NCI-H2196 (cell line): ENCODE data around the gene MBD5.

ENCODE experiments used
- DNase-seq: peaks from one replicate; lab custom pipeline; 2025; ENCODE audit not compliant: unreplicated experiment; lab: John Stamatoyannopoulos, UW

The MBD5 gene

GRCh38 chr2:148451046-148451445, 430.2 kb downstream of the MBD5 start:
- no peak for DNase-seq

- DNase-seq, result no peak
These were observed 434.9 kb downstream of the MBD5 start for GRCh38 chr2:148455791-148456190.

GRCh38 chr2:148458171-148458570, 437.3 kb downstream of the MBD5 start:
- DNase-seq, result no peak

GRCh38 chr2:148459377-148459778, 438.5 kb downstream of the MBD5 start:
- DNase-seq, result no peak

GRCh38 chr2:148461876-148462275, 441.0 kb downstream of the MBD5 start:
- DNase-seq, result no peak

- DNase-seq, result no peak
These were observed 454.7 kb downstream of the MBD5 start for GRCh38 chr2:148475626-148476025.

- DNase-seq, result no peak
These were observed 458.5 kb downstream of the MBD5 start for GRCh38 chr2:148479398-148479797.

- no peak for DNase-seq
These were observed 462.8 kb downstream of the MBD5 start for GRCh38 chr2:148483665-148484064.

GRCh38 chr2:148484066-148484465, 463.2 kb downstream of the MBD5 start:
- DNase-seq, result no peak

GRCh38 chr2:148486655-148487054, 465.8 kb downstream of the MBD5 start:
- DNase-seq, result no peak

- DNase-seq, result no peak
These were observed 466.5 kb downstream of the MBD5 start for GRCh38 chr2:148487439-148487838.

GRCh38 chr2:148490840-148491439, 470.0 kb downstream of the MBD5 start:
- no peak for DNase-seq

GRCh38 chr2:148493822-148494563, 473.1 kb downstream of the MBD5 start:
- DNase-seq, result no peak

GRCh38 chr2:148495586-148495985, 474.7 kb downstream of the MBD5 start:
- DNase-seq, result no peak

GRCh38 chr2:148501545-148501944, 480.7 kb downstream of the MBD5 start:
- no peak for DNase-seq

GRCh38 chr2:148503516-148503915, 482.6 kb downstream of the MBD5 start:
- DNase-seq, result no peak

- no peak for DNase-seq
These were observed 487.1 kb downstream of the MBD5 start for GRCh38 chr2:148507970-148508369.

- DNase-seq, result no peak
These were observed 488.0 kb downstream of the MBD5 start for GRCh38 chr2:148508878-148509287.

GRCh38 chr2:148509288-148509902, 488.5 kb downstream of the MBD5 start:
- peak; percentile 39 for DNase-seq

GRCh38 chr2:148511883-148512282, 491.0 kb downstream of the MBD5 start:
- DNase-seq, result no peak

- DNase-seq, result no peak
These were observed 491.6 kb downstream of the MBD5 start for GRCh38 chr2:148512501-148512900.

- no peak for DNase-seq
These were observed 492.5 kb downstream of the MBD5 start for GRCh38 chr2:148513427-148513826.
